HepG2 (cell line): ENCODE measurements around the gene PLAGL2.
"Not testable (repeated sequence)": the region's sequence is repeated elsewhere in the genome, so short reads cannot be mapped to it uniquely, and the experiment has no call there.

Source experiments
- GTF2F1 ChIP-seq: fragments of 150-350 bp; IDR thresholded peaks from 2 replicates; pipeline ENCODE4 v1.6.1; 2014; ENCODE audit warnings: low read length
- KLF11 ChIP-seq: IDR thresholded peaks from 2 replicates; pipeline ENCODE4 v1.6.1; 2016; ENCODE audit warnings: missing compliant biosample characterization
- MYC ChIP-seq: sonication (generic); formaldehyde crosslinking; IDR thresholded peaks from 2 replicates; pipeline ENCODE4 v1.9.0; 2021; ENCODE audit warnings: missing genetic modification reagents, borderline replicate concordance
- NR2F1 ChIP-seq, 2 experiments: fragments of 450-650 bp in 1 of 2; formaldehyde crosslinking in 1 of 2; IDR thresholded peaks; 2 replicates each; pipeline versions ENCODE4 v1.5.0 to v1.6.1; 2016 to 2020; ENCODE audit warnings: mild to moderate bottlenecking in 1 of 2, missing compliant biosample characterization in 1 of 2, missing genetic modification reagents in 1 of 2, moderate library complexity in 1 of 2
- POLR2AphosphoS5 ChIP-seq: IDR thresholded peaks from 2 replicates; pipeline ENCODE4 v1.6.1; 2012; ENCODE audit warnings: low read depth, low read length
- SRSF1 ChIP-seq: fragments of 200-400 bp; formaldehyde crosslinking; optimal IDR thresholded peaks from 2 replicates; pipeline ENCODE3; 2017; ENCODE audit warnings: mild to moderate bottlenecking, low read depth, low read length, moderate library complexity
- SUZ12 ChIP-seq: fragments of 150-350 bp; IDR thresholded peaks from 2 replicates; pipeline ENCODE4 v1.6.1; 2014; ENCODE audit warnings: low read depth, low read length
- ZNF761 ChIP-seq: sonication (generic); formaldehyde crosslinking; conservative IDR thresholded peaks from 2 replicates; pipeline ENCODE4 v1.4.0; 2020; ENCODE audit warnings: mild to moderate bottlenecking, missing genetic modification reagents

GRCh38 chr20:32193336-32193735 is 14.2 kb downstream of the PLAGL2 start:
- not testable (repeated sequence) for TF ChIP-seq POLR2AphosphoS5; NR2F1 (CRISPR knock-in tag; IDR thresholded peaks at IDR 0.05); KLF11 (CRISPR knock-in tag); SRSF1; GTF2F1; MYC (CRISPR knock-in tag); ZNF761; SUZ12
